CD4-positive, alpha-beta T cell (primary cell): ENCODE results near the gene SLC46A2. TPM values are rescaled to one million over a fixed set of nuclear protein-coding genes. Genes with fewer than 3 reads are reported as not detected.

Experiments
- ATAC-seq: fragments of 200-7000 bp; cut with Tn5 transposase; one replicate; pipeline ENCODE4 v1.10.0; 2022; ENCODE audit warnings: mild to moderate bottlenecking; ENCODE audit not compliant: poor library complexity
- CTCF ChIA-PET: fragments of 350-600 bp; sonication (Branson Sonifier 250); formaldehyde crosslinking; loops from one replicate; lab custom pipeline; 2021; ENCODE audit warnings: antibody characterized with exemption, inconsistent platforms; lab: Charles Lee
- POLR2A ChIA-PET: fragments of 350-600 bp; sonication (Branson Sonifier 250); formaldehyde crosslinking; loops from one replicate; lab custom pipeline; 2021; ENCODE audit warnings: antibody characterized with exemption, inconsistent platforms; lab: Charles Lee
- DNase-seq, 14 experiments: peaks; one replicate each; pipeline ENCODE4 v3.0.0-alpha.2; 2013 to 2020; ENCODE audit warnings: mixed read lengths in 2 of 14
- H3K27ac ChIP-seq, 2 donors: one replicate each; pipeline versions ENCODE4 v1.5.1 to v1.7.0; 2013; ENCODE audit warnings: low read length in 2 of 2, low read depth in 1 of 2, mild to moderate bottlenecking in 1 of 2
- H3K27me3 ChIP-seq, 2 experiments: 1 replicate in 1 of 2; 2 replicates in 1 of 2; pipeline versions ENCODE4 v1.6.1 to v1.7.0; 2013; ENCODE audit warnings: low read length in 2 of 2, control low read depth in 1 of 2, mild to moderate bottlenecking in 1 of 2, moderate library complexity in 1 of 2; ENCODE audit not compliant: insufficient read depth in 2 of 2, control insufficient read depth in 1 of 2
- H3K36me3 ChIP-seq: one replicate; pipeline ENCODE4 v1.6.1; 2013; ENCODE audit warnings: low read length, control low read depth; ENCODE audit not compliant: insufficient read depth
- H3K4me1 ChIP-seq: one replicate; pipeline ENCODE4 v1.6.1; 2013; ENCODE audit warnings: low read length, control low read depth; ENCODE audit not compliant: insufficient read depth
- H3K4me3 ChIP-seq: one replicate; pipeline ENCODE4 v1.5.1; 2013; ENCODE audit warnings: mild to moderate bottlenecking, low read length, moderate library complexity
- H3K9me3 ChIP-seq, 2 experiments: 1 replicate in 1 of 2; 2 replicates in 1 of 2; pipeline versions ENCODE4 v1.6.1 to v1.7.0; 2013; ENCODE audit warnings: low read length in 2 of 2, mild to moderate bottlenecking in 2 of 2, control low read depth in 1 of 2, moderate library complexity in 1 of 2; ENCODE audit not compliant: control insufficient read depth in 1 of 2, insufficient read depth in 1 of 2
- H3K27ac Mint-ChIP-seq: one replicate; pipeline ENCODE4 v1.8.0; 2020; ENCODE audit warnings: mixed read lengths
- H3K27me3 Mint-ChIP-seq: one replicate; pipeline ENCODE4 v1.8.0; 2021; ENCODE audit warnings: mixed read lengths
- H3K36me3 Mint-ChIP-seq: one replicate; pipeline ENCODE4 v1.8.0; 2021; ENCODE audit warnings: low read depth, mixed read lengths
- H3K4me1 Mint-ChIP-seq: one replicate; pipeline ENCODE4 v1.8.0; 2021; ENCODE audit warnings: low read depth, mixed read lengths
- H3K4me3 Mint-ChIP-seq: one replicate; pipeline ENCODE4 v1.8.0; 2020; ENCODE audit warnings: mild to moderate bottlenecking, mixed read lengths
- H3K9me3 Mint-ChIP-seq: one replicate; pipeline ENCODE4 v1.8.0; 2020; ENCODE audit warnings: mixed read lengths
- intact Hi-C, 2 experiments: fragments of 100-400 bp; cut with DNase I in 1 of 2; cut with micrococcal nuclease in 1 of 2; formaldehyde crosslinking; loops; one replicate each; pipeline versions ENCODE4 v1.15.1 to v1.9.0; 2023 to 2025; cut with DNase I, micrococcal nuclease
- total RNA-seq, 174 experiments: library from RNA in 2 of 174; stranded (reverse) in 2 of 174; gene quantifications; one replicate each; pipeline ENCODE4 v1.2.3 and lab custom pipeline; 2021 to 2026
- TF ChIP-seq, protein P1 (sequence below): fragments of 200-600 bp; IDR thresholded peaks from one replicate; pipeline ENCODE4 v1.8.0; 2022; ENCODE audit warnings: antibody characterized with exemption, mild to moderate bottlenecking

SLC46A2 gene
- total RNA-seq, 2 experiments from 2014 or later = not detected

DNA sequence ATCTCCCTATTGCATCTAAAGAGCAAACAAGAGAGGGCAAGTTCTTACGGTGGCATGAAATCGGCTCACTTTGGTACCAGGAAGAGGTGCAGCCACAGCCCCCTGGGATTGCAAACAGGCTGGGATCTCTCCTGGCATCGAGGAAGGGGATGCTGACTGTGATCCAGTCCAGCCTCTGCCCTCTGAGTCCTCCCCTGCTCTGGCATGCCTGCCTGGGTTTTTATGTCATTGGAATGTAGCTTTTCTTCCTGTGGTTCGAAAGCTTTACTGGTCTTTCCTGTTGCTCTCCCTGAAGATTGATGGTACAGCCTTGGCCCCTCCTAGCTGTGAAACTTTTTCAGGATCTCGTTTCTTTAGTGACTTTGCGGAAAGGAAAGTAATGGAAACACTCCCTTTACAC lies 6.6 kb downstream of the SLC46A2 start:
- POLR2A ChIA-PET = no interaction called here
- no peak overlapping the region for H3K4me3 Mint-ChIP-seq

DNA sequence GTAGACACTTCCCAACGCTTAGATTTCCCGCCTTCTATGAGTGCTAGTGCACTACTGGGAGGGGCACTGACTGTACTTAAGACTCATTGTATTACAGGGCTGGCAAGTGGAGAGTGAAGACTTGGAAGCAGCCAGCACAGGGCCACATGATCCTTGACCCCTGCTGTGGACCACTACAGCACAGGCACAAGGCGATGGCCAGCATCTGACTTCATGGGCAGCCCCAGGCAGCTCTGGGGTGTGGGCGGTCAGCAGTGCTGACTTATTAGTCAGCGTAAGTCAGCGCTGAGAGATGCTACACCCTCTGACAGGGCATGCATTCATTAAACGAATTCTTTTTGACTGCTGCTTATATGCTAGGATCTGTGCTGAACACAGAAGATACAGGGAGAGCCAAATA lies 9.3 kb downstream of the SLC46A2 start:
- no peak for DNase-seq
- Mint-ChIP-seq H3K4me3 (no peak overlapping the region), H3K4me1 (no peaks in the 10 kb centered on the region), H3K36me3 (peaks cover 9% of the 10 kb centered on the region), H3K27me3 (no peaks in the 10 kb centered on the region), H3K9me3 (no peaks in the 10 kb centered on the region), H3K27ac (no peak overlapping the region)
- no peaks in the 10 kb centered on the region for H3K9me3 ChIP-seq
- no peak for ATAC-seq
- intact Hi-C loops = no loop called here
- H3K36me3 ChIP-seq = no peaks in the 10 kb centered on the region
- no peaks in the 10 kb centered on the region for H3K27me3 ChIP-seq
- ChIA-PET CTCF (no interaction called here), POLR2A (no interaction called here)
- no peak overlapping the region for H3K27ac ChIP-seq
- no peaks in the 10 kb centered on the region for H3K4me1 ChIP-seq
- TF ChIP-seq, protein P1, sequence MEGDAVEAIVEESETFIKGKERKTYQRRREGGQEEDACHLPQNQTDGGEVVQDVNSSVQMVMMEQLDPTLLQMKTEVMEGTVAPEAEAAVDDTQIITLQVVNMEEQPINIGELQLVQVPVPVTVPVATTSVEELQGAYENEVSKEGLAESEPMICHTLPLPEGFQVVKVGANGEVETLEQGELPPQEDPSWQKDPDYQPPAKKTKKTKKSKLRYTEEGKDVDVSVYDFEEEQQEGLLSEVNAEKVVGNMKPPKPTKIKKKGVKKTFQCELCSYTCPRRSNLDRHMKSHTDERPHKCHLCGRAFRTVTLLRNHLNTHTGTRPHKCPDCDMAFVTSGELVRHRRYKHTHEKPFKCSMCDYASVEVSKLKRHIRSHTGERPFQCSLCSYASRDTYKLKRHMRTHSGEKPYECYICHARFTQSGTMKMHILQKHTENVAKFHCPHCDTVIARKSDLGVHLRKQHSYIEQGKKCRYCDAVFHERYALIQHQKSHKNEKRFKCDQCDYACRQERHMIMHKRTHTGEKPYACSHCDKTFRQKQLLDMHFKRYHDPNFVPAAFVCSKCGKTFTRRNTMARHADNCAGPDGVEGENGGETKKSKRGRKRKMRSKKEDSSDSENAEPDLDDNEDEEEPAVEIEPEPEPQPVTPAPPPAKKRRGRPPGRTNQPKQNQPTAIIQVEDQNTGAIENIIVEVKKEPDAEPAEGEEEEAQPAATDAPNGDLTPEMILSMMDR = no peak
- H3K4me3 ChIP-seq = no peak overlapping the region

More for the DNA sequence above, 6.6 kb downstream of the SLC46A2 start:
- Histone ChIP-seq H3K36me3 (no peaks in the 10 kb centered on the region), H3K4me1 (no peaks in the 10 kb centered on the region), H3K9me3 (no peaks in the 10 kb centered on the region), H3K27me3 (no peaks in the 10 kb centered on the region), H3K4me3 (no peak overlapping the region), H3K27ac (no peak overlapping the region)
- Mint-ChIP-seq H3K36me3 (peaks cover 6% of the 10 kb centered on the region), H3K27ac (no peak overlapping the region), H3K4me1 (no peaks in the 10 kb centered on the region), H3K9me3 (no peaks in the 10 kb centered on the region), H3K27me3 (peaks cover 4% of the 10 kb centered on the region)
- DNase-seq (no peak), ATAC-seq (no peak)
- CTCF ChIA-PET = no interaction called here
- TF ChIP-seq, protein P1 = no peak
- intact Hi-C loops = no loop called here

DNA sequence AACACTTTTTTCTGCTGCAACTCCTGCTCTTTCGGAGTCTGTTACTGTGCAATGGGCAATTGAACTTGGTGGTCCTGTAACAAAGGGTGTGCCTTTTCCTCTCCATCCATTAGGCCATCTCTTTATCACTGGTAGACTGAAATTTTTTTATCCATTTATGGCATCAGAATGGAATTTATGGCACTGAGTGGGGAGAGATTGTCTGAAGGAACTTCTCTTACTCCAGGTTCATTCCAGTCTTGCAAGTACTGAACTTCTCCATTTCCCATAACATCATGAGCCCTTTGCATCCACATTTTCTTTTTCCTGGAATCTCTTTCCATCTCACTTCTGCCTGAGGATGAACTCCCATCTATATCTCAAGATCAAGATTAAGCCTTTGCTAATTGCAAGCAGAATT lies 10.0 kb downstream of the SLC46A2 start:
- ATAC-seq (no peak), DNase-seq (no peak)
- no peak overlapping the region for H3K4me3 Mint-ChIP-seq
- Histone ChIP-seq H3K4me3 (no peak overlapping the region), H3K36me3 (peaks cover 1% of the 10 kb centered on the region), H3K27me3 (no peaks in the 10 kb centered on the region), H3K27ac (no peak overlapping the region), H3K4me1 (no peaks in the 10 kb centered on the region), H3K9me3 (no peaks in the 10 kb centered on the region)
- no peaks in the 10 kb centered on the region for H3K27me3 Mint-ChIP-seq
- ChIA-PET CTCF (no interaction called here), POLR2A (no interaction called here)
- peaks cover 15% of the 10 kb centered on the region for H3K36me3 Mint-ChIP-seq
- TF ChIP-seq, protein P1 = no peak
- no peaks in the 10 kb centered on the region for H3K9me3 Mint-ChIP-seq
- no peaks in the 10 kb centered on the region for H3K4me1 Mint-ChIP-seq
- H3K27ac Mint-ChIP-seq = no peak overlapping the region
- intact Hi-C loops = no loop called here
